ENCODE measurements around the gene ARL5C. TPM values are rescaled to one million over a fixed set of nuclear protein-coding genes. Genes with fewer than 3 reads are reported as not detected.

The ARL5C gene
- polyA plus RNA-seq, 1 donor (not counting 4 experiments of a cell fraction or from before 2014, with no cell fraction given) = not detected

DNA sequence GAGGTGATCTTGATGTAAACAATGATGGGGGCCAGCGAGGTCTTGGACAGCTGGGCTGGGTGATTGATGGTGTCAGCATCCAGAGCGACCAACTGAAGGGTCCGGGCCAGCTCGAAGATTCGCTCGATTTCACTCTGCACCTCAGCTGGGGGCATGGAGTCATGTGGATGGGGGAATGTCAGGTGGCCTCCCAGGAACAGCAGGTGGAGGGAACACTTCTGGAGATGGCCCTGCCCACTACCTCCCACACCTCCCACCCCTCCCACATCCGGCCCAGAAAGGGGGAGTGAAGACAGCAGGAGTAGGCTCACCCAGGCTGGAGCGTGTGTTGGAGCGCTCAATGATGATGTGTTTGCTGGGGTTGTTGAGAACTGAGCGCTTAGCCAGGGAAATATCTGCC lies 17.8 kb upstream of the ARL5C start:
- no peak for FAIRE-seq

DNA sequence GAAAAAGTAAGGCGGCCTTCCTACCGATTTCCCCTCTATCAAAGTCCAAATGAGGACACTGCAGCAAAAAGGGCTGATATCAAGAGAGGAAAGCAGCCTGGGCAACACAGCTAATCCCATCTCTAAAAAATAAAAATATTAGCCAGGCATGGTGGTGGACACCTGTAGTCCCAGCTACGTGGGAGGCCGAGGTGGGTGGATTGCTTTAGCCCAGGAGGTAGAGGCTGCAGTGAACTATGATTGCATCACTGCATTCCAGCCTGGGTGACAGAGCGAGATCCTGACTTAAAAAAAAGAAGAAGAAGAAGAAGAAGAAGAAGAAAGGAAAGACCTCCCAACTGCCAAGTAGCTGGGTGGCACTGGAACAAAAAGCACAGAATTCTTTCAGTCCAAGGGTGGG lies 17.1 kb upstream of the ARL5C start:
- peaks cover 21 to 30% of the 10 kb centered on the region in 2 experiments for H3K36me3 ChIP-seq (ENCODE audit: control insufficient read depth in 2 of 2, extremely low read depth in 1 of 2, insufficient read depth in 2 of 2, low read length in 2 of 2)
- H3K4me2 ChIP-seq (ENCODE audit: control insufficient read depth, extremely low read depth, insufficient read depth, low read depth, low read length) = no peak overlapping the region
- no peak for DNase-seq (ENCODE audit: low read depth, low spot score)
- H4K20me1 ChIP-seq (ENCODE audit: control insufficient read depth, extremely low read depth, insufficient read depth, low read length) = no peaks in the 10 kb centered on the region
- no peak overlapping the region for H2AFZ ChIP-seq (ENCODE audit: control insufficient read depth, low read length)
- H3K4me3 ChIP-seq (ENCODE audit: control insufficient read depth in 2 of 3, extremely low read depth in 1 of 3, insufficient read depth in 2 of 3, low read depth in 1 of 3, low read length in 3 of 3) = no peak overlapping the region
- TF ChIP-seq, protein P1, sequence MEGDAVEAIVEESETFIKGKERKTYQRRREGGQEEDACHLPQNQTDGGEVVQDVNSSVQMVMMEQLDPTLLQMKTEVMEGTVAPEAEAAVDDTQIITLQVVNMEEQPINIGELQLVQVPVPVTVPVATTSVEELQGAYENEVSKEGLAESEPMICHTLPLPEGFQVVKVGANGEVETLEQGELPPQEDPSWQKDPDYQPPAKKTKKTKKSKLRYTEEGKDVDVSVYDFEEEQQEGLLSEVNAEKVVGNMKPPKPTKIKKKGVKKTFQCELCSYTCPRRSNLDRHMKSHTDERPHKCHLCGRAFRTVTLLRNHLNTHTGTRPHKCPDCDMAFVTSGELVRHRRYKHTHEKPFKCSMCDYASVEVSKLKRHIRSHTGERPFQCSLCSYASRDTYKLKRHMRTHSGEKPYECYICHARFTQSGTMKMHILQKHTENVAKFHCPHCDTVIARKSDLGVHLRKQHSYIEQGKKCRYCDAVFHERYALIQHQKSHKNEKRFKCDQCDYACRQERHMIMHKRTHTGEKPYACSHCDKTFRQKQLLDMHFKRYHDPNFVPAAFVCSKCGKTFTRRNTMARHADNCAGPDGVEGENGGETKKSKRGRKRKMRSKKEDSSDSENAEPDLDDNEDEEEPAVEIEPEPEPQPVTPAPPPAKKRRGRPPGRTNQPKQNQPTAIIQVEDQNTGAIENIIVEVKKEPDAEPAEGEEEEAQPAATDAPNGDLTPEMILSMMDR (optimal IDR thresholded peaks at IDR 0.05 in 1 of 3, IDR thresholded peaks at IDR 0.05 in 1 of 3, conservative IDR thresholded peaks at IDR 0.05 in 1 of 3; ENCODE audit: extremely low read depth in 1 of 3, insufficient read depth in 2 of 3, low read length in 3 of 3) = no peak
- no peak for TF ChIP-seq EZH2 (IDR thresholded peaks at IDR 0.05; ENCODE audit: low read length)
- peaks cover 7% of the 10 kb centered on the region for H3K4me1 ChIP-seq (ENCODE audit: control insufficient read depth, extremely low read depth, insufficient read depth, low read length)
- no peaks in the 10 kb centered on the region for H3K9me1 ChIP-seq (ENCODE audit: control insufficient read depth, extremely low read depth, insufficient read depth, low read length)
- dilution Hi-C loops (cut with MboI; ENCODE audit: extremely low pct_ligation_motif_present, low sequenced_read_pairs) = no loop called here
- H3K9me3 ChIP-seq (ENCODE audit: control insufficient read depth, low read depth, low read length) = no peaks in the 10 kb centered on the region
- H3K9ac ChIP-seq (ENCODE audit: control insufficient read depth, extremely low read depth, insufficient read depth, low read length) = no peak overlapping the region
- H3K79me2 ChIP-seq (ENCODE audit: control insufficient read depth, insufficient read depth, low read length) = no peaks in the 10 kb centered on the region
- no peaks in the 10 kb centered on the region for H3K27me3 ChIP-seq (ENCODE audit: control insufficient read depth, extremely low read depth, insufficient read depth, low read length)
- no peak overlapping the region for H3K27ac ChIP-seq (ENCODE audit: control insufficient read depth, insufficient read depth, low read length)
- FAIRE-seq = no peak

More for the DNA sequence above, 17.8 kb upstream of the ARL5C start:
- H3K27me3 ChIP-seq (ENCODE audit: control insufficient read depth, extremely low read depth, insufficient read depth, low read length) = no peaks in the 10 kb centered on the region
- H3K4me1 ChIP-seq (ENCODE audit: control insufficient read depth, extremely low read depth, insufficient read depth, low read length) = peaks cover 2% of the 10 kb centered on the region
- H3K9ac ChIP-seq (ENCODE audit: control insufficient read depth, extremely low read depth, insufficient read depth, low read length) = no peak overlapping the region
- H3K27ac ChIP-seq (ENCODE audit: control insufficient read depth, insufficient read depth, low read length) = no peak overlapping the region
- H3K9me1 ChIP-seq (ENCODE audit: control insufficient read depth, extremely low read depth, insufficient read depth, low read length) = no peaks in the 10 kb centered on the region
- H3K79me2 ChIP-seq (ENCODE audit: control insufficient read depth, insufficient read depth, low read length) = no peaks in the 10 kb centered on the region
- DNase-seq (ENCODE audit: low read depth, low spot score) = no peak
- no peaks in the 10 kb centered on the region for H3K9me3 ChIP-seq (ENCODE audit: control insufficient read depth, low read depth, low read length)
- H2AFZ ChIP-seq (ENCODE audit: control insufficient read depth, low read length) = no peak overlapping the region
- dilution Hi-C loops (cut with MboI; ENCODE audit: extremely low pct_ligation_motif_present, low sequenced_read_pairs) = no loop called here
- no peaks in the 10 kb centered on the region for H4K20me1 ChIP-seq (ENCODE audit: control insufficient read depth, extremely low read depth, insufficient read depth, low read length)
- TF ChIP-seq, protein P1 (optimal IDR thresholded peaks at IDR 0.05 in 1 of 3, IDR thresholded peaks at IDR 0.05 in 1 of 3, conservative IDR thresholded peaks at IDR 0.05 in 1 of 3; ENCODE audit: extremely low read depth in 1 of 3, insufficient read depth in 2 of 3, low read length in 3 of 3) = no peak
- TF ChIP-seq EZH2 (IDR thresholded peaks at IDR 0.05; ENCODE audit: low read length) = no peak
- peaks cover 20 to 30% of the 10 kb centered on the region in 2 experiments for H3K36me3 ChIP-seq (ENCODE audit: control insufficient read depth in 2 of 2, extremely low read depth in 1 of 2, insufficient read depth in 2 of 2, low read length in 2 of 2)
- no peak overlapping the region for H3K4me2 ChIP-seq (ENCODE audit: control insufficient read depth, extremely low read depth, insufficient read depth, low read depth, low read length)
- H3K4me3 ChIP-seq (ENCODE audit: control insufficient read depth in 2 of 3, extremely low read depth in 1 of 3, insufficient read depth in 2 of 3, low read depth in 1 of 3, low read length in 3 of 3) = no peak overlapping the region
